Muscle of leg (tissue), 11 donors: Measurements from ENCODE around the gene DLX3. TPM values are rescaled to one million over a fixed set of nuclear protein-coding genes. Genes with fewer than 3 reads are reported as not detected.

Experiments
- DNase-seq: peaks from one replicate; pipeline ENCODE4 v3.0.0; 2013
- H3K27ac ChIP-seq: one replicate; pipeline ENCODE4 v1.5.1; 2013; ENCODE audit warnings: mild to moderate bottlenecking, low read length, control low read depth
- H3K27me3 ChIP-seq: one replicate; pipeline ENCODE4 v1.6.1; 2013; ENCODE audit warnings: low read length; ENCODE audit not compliant: control insufficient read depth, insufficient read depth
- H3K36me3 ChIP-seq: one replicate; pipeline ENCODE4 v1.6.1; 2013; ENCODE audit warnings: low read length; ENCODE audit not compliant: control insufficient read depth, insufficient read depth
- H3K4me1 ChIP-seq: one replicate; pipeline ENCODE4 v1.6.1; 2013; ENCODE audit warnings: low read length; ENCODE audit not compliant: control insufficient read depth, insufficient read depth
- H3K4me3 ChIP-seq: one replicate; pipeline ENCODE4 v1.5.1; 2013; ENCODE audit warnings: low read length, control low read depth
- H3K9me3 ChIP-seq: replicated peaks from 2 replicates; pipeline ENCODE4 v1.6.1; 2013; ENCODE audit warnings: low read depth, low read length; ENCODE audit not compliant: control insufficient read depth
- WGBS: methylation state at CpG from one replicate; pipeline ENCODE4 v1.1.5; 2013; ENCODE audit warnings: missing lambda C conversion rate; ENCODE audit not compliant: insufficient coverage; 5-methylcytosine and 5-hydroxymethylcytosine counted together
- polyA plus RNA-seq, 8 donors: library from polyadenylated mRNA; unstranded; fragments of 120-200 nt; gene quantifications; one replicate each; pipeline versions ENCODE4 v1.2.1 to v1.2.3, GENCODE V29; 2013; ENCODE audit warnings: inconsistent platforms in 1 of 8, low replicate concordance in 1 of 8; ENCODE audit not compliant: insufficient read length in 8 of 8, insufficient read depth in 1 of 8
- total RNA-seq: library from RNA; stranded (reverse); fragments of 120-200 nt; gene quantifications from one replicate; pipeline ENCODE4 v1.2.4, GENCODE V29; 2013

The DLX3 gene
- total and polyA plus RNA-seq, 9 donors = 0.06 to 1.1 (median 0.11) TPM; not detected in 4

DNA sequence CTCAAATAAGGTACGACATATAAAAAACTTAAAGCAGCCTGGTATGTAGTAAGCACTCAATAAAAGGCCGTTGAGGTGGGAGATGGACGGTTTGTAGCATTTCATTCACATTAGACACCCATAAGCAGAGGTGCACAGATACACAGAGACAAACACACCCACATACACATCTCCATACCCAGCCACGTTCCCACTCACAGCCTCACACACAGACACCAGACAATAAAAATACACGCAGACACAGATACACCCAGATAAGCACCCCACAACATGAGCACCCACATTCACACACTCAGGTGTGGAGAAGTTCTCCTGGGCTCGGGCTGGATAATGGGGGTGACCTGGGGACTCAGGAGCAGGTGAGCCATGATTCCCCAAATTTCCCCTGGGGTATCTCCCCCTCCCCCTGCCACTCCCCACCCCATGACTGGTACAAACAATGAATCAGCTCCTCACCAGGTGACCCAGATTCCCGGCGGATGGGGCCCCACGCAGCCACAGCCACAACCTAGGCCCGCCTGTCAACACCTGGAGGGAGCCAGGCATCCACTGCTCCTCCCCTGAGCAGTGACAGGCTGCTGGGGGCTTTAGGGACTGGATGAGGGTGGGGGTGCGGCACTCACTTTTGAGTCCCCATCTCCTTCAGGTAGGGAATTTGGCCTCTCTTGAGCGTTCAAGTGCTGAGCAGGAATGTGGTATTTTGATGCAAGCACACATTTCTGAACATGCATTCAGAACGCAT, 2.7 kb downstream of the DLX3 start:
- Histone ChIP-seq H3K36me3 (no peaks in the 10 kb centered on the region), H3K9me3 (no peaks in the 10 kb centered on the region), H3K27me3 (peaks cover 99% of the 10 kb centered on the region), H3K4me3 (no peak overlapping the region), H3K27ac (no peak overlapping the region), H3K4me1 (peaks cover 41% of the 10 kb centered on the region)
- WGBS = no CpG with 5 or more reads among the region's 13 CpGs
- no peak for DNase-seq

GRCh38 chr17:49991409-49991808, 3.6 kb downstream of the DLX3 start:
- Histone ChIP-seq H3K4me3 (no peak overlapping the region), H3K36me3 (no peaks in the 10 kb centered on the region), H3K9me3 (no peaks in the 10 kb centered on the region), H3K27ac (no peak overlapping the region), H3K27me3 (peaks cover 99% of the 10 kb centered on the region), H3K4me1 (peaks cover 36% of the 10 kb centered on the region)
- 66% methylated on average over 12 of the region's 14 CpGs for WGBS
- no peak for DNase-seq

- Histone ChIP-seq H3K27ac (no peak overlapping the region), H3K9me3 (no peaks in the 10 kb centered on the region), H3K36me3 (no peaks in the 10 kb centered on the region), H3K4me3 (no peak overlapping the region), H3K4me1 (peaks cover 34% of the 10 kb centered on the region), H3K27me3 (peaks cover 99% of the 10 kb centered on the region)
- no peak for DNase-seq
- 100% methylated on average over 1 of the region's 8 CpGs for WGBS
Measured at GRCh38 chr17:49990921-49991320, 4.1 kb downstream of the DLX3 start.

- no peaks in the 10 kb centered on the region for H3K9me3 ChIP-seq
- peaks cover 32% of the 10 kb centered on the region for H3K4me1 ChIP-seq
- H3K27me3 ChIP-seq = peaks cover 99% of the 10 kb centered on the region
- DNase-seq = no peak
- no peak overlapping the region for H3K27ac ChIP-seq
- no CpG with 5 or more reads among the region's 3 CpGs for WGBS
- H3K4me3 ChIP-seq = no peak overlapping the region
- no peaks in the 10 kb centered on the region for H3K36me3 ChIP-seq
Measured at GRCh38 chr17:49990331-49990730, 4.7 kb downstream of the DLX3 start.

DNA sequence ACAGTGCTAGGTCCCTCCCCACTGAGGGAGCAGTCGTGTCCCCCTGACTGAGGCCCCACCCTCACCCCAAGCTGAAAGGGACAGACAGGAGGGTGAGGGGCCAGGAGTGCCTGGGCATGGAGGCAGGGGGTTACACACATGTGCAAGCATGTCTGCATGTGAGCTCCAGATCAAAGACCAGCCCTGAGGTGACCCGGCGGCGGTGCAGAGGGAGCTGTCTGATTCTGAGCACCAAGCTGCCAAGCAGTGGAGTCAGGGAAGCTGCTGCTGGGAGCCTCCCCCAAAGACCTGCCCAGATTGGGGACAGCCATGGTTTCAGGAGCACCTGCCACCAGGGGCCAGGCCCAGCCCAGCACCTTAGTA, 5.5 kb downstream of the DLX3 start:
- no peaks in the 10 kb centered on the region for H3K36me3 ChIP-seq
- 38% methylated on average over 3 of the region's 4 CpGs for WGBS
- no peak overlapping the region for H3K4me3 ChIP-seq
- DNase-seq = no peak
- H3K4me1 ChIP-seq = peaks cover 24% of the 10 kb centered on the region
- H3K9me3 ChIP-seq = no peaks in the 10 kb centered on the region
- peaks cover 99% of the 10 kb centered on the region for H3K27me3 ChIP-seq
- H3K27ac ChIP-seq = no peak overlapping the region

GRCh38 chr17:49987681-49988441, 7.2 kb downstream of the DLX3 start:
- H3K27ac ChIP-seq = no peak overlapping the region
- H3K27me3 ChIP-seq = peaks cover 91% of the 10 kb centered on the region
- H3K4me1 ChIP-seq = peaks cover 13% of the 10 kb centered on the region
- WGBS = 17% methylated on average over 5 of the region's 17 CpGs
- H3K9me3 ChIP-seq = peaks cover 2% of the 10 kb centered on the region
- no peaks in the 10 kb centered on the region for H3K36me3 ChIP-seq
- no peak overlapping the region for H3K4me3 ChIP-seq
- DNase-seq = peak; percentile 46

DNA sequence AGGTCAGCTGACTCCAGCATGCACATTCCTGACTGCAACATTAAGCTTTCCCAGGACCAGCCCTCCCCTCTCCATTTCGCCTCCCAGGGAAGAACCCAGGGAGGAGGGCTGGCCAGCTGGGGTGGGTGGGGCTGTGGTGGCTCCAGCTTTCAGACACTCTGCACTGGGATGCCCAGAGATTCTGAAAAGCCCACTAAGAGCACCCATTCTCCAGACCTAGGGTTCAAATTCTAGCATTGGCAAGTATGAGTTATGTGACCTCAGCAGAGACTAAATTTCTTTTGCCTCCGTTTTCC, 7.8 kb downstream of the DLX3 start:
- H3K4me3 ChIP-seq = no peak overlapping the region
- no peak for DNase-seq
- peaks cover 2% of the 10 kb centered on the region for H3K9me3 ChIP-seq
- peaks cover 87% of the 10 kb centered on the region for H3K27me3 ChIP-seq
- no peaks in the 10 kb centered on the region for H3K36me3 ChIP-seq
- WGBS = no CpG with 5 or more reads among the region's 2 CpGs
- no peak overlapping the region for H3K27ac ChIP-seq
- peaks cover 11% of the 10 kb centered on the region for H3K4me1 ChIP-seq

GRCh38 chr17:49986396-49987289, 8.4 kb downstream of the DLX3 start:
- DNase-seq = no peak
- Histone ChIP-seq H3K27ac (no peak overlapping the region), H3K36me3 (no peaks in the 10 kb centered on the region), H3K27me3 (peaks cover 84% of the 10 kb centered on the region), H3K4me1 (peaks cover 11% of the 10 kb centered on the region), H3K9me3 (peaks cover 2% of the 10 kb centered on the region), H3K4me3 (no peak overlapping the region)
- 36% methylated on average over 4 of the region's 6 CpGs for WGBS

DNA sequence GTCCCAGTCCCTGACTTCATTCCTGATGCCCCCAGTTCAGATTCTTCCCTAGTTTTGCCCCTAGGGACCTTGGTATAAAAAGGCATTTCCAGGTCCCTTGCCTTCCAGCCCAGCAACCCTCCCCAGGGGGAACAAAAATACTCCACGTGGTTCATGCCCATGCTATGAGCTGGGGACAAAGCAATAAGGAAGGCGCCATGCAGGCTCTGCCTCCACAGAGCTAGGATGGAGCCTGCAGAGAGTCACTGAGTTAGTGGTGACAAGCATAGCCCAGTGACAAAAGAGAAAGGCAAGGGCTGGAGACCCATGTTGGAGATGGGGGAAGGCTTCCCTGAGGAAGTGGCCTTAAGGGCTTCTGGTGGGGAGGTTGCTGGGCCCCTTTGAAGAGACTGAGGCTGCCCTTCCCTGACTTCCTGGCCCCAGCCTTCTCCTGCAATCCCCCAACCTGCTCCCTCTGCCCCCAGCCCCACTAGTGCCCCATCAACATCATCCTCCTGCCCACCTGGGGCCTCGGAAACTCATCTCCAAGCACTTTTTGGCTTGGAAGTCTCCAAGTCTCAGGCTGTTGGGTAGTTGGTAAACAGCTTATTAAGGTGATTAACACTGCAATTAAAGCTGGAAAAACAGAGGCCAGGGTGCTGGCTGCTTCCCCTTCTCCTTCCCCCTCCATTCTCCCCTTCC, 9.6 kb downstream of the DLX3 start:
- WGBS = 31% methylated on average over 2 of the region's 3 CpGs
- Histone ChIP-seq H3K4me3 (no peak overlapping the region), H3K9me3 (peaks cover 2% of the 10 kb centered on the region), H3K36me3 (no peaks in the 10 kb centered on the region), H3K4me1 (peaks cover 11% of the 10 kb centered on the region), H3K27ac (no peak overlapping the region), H3K27me3 (peaks cover 79% of the 10 kb centered on the region)
- DNase-seq = no peak
